ENCODE data around the gene PRR7. TPM values are rescaled to one million over a fixed set of nuclear protein-coding genes. Genes with fewer than 3 reads are reported as not detected.

The PRR7 gene
- total and polyA plus RNA-seq, 2 of the 13 experiments (the other 11 are each of a cell fraction or from before 2014, with no cell fraction given) = 4.8 to 5.0 TPM

DNA sequence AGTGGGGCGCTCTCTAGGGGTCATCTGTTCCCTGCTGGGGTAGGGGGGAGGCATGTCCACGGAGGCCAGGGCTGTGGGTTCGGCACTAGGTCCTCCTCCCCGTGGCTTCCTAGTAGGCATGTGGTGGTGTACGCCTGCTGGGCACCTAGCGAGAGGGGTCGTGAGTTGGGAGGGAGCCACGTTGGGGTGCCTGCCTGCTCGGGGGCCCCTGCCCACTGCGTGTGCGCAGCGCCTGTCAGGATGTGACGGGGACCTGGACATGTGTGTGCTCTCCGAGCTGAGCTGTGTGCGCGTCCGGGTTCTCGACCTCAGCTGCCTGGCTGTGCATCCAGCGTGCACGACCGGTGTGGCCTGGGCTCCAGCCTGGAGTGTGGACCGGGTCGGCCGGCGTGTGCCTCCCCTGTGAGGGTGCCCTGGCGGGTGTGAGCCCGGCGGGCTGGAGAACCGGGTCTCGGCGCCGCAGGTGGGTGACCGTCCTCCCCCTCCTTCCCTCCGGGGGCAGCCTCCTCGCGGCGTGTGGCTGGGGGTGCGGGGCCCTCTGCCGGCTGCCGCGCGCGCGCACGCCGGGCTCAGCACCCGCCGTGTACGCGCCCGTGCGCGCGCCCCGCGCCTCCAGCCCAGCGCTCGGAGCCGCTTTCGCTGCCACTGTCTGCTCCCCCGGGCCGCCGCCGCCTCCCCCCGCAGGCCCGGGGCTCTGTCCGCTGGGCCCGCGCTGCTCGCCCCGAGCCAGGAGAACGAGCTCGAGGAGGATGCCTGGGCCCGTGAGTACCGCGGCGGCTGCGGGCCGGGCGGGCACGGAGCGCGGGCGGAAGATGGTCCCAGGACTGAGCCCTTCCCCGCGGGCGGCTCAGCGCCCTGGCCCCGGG is at the start of gene PRR7 (continued):
- TF ChIP-seq CCDC6 (CRISPR knock-in tag; IDR thresholded peaks at IDR 0.05) (0 out of 2 replicates have a peak, but pooled peaks have one; percentile 33), ZFY (CRISPR knock-in tag; IDR thresholded peaks at IDR 0.05) (peak; percentile 43), STAT5B (CRISPR knock-in tag; IDR thresholded peaks at IDR 0.05) (no peak), MAZ (IDR thresholded peaks at IDR 0.05; ENCODE audit: borderline replicate concordance, low read depth, low read length) (no peak), MAZ (CRISPR knock-in tag; IDR thresholded peaks at IDR 0.05; ENCODE audit: low read depth) (peak; percentile 72; the same call in 1 of the 2 replicates)
- TF ChIP-seq, protein P1, sequence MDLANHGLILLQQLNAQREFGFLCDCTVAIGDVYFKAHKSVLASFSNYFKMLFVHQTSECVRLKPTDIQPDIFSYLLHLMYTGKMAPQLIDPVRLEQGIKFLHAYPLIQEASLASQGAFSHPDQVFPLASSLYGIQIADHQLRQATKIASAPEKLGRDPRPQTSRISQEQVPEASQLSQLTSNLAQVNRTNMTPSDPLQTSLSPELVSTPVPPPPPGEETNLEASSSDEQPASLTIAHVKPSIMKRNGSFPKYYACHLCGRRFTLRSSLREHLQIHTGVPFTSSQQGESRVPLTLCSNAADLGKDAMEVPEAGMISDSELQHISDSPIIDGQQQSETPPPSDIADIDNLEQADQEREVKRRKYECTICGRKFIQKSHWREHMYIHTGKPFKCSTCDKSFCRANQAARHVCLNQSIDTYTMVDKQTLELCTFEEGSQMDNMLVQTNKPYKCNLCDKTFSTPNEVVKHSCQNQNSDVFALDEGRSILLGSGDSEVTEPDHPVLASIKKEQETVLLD (CRISPR knock-in tag; IDR thresholded peaks at IDR 0.05; ENCODE audit: low read depth) = peak; percentile 13; the same call in 1 of the 2 replicates

DNA sequence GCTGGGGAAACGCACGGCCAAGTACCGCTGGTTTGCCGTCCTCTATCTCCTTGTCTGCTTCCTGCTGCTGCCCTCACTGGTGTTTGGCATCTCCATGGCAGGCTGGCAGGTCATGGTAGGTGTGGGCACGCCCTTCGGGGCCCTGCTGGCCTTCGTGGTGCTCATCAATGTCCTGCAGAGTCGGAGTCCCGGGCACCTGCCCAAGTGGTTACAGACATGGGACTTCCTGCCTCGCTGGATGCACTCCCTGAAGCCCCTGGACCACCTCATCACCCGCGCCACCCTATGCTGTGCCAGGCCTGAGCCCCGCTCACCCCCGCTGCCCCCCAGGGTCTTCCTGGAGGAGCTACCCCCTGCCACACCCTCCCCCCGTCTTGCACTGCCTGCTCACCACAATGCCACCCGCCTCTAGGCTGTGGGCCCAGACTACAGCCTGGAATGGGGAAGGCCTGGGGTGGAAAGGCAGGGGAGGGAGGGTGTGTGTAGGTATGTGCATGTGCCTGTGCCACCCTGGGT is 48.7 kb upstream of the PRR7 start:
- TF ChIP-seq ZNF546 (CRISPR knock-in tag; conservative IDR thresholded peaks at IDR 0.05) (no peak), ZNF747 (CRISPR knock-in tag; IDR thresholded peaks at IDR 0.05; ENCODE audit: borderline replicate concordance) (no peak), RBFOX2 (IDR thresholded peaks at IDR 0.05; ENCODE audit: low read depth, low read length) (no peak), RAD51 (IDR thresholded peaks at IDR 0.05; ENCODE audit: borderline replicate concordance) (no peak), SP1 (IDR thresholded peaks at IDR 0.05) (no peak), SP1 (CRISPR knock-in tag; IDR thresholded peaks at IDR 0.05) (no peak), NFATC3 (CRISPR knock-in tag; IDR thresholded peaks at IDR 0.05) (no peak), ARID3A (IDR thresholded peaks at IDR 0.05; ENCODE audit: low read depth, low read length) (no peak)
- TF ChIP-seq, protein P2, sequence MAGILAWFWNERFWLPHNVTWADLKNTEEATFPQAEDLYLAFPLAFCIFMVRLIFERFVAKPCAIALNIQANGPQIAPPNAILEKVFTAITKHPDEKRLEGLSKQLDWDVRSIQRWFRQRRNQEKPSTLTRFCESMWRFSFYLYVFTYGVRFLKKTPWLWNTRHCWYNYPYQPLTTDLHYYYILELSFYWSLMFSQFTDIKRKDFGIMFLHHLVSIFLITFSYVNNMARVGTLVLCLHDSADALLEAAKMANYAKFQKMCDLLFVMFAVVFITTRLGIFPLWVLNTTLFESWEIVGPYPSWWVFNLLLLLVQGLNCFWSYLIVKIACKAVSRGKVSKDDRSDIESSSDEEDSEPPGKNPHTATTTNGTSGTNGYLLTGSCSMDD (CRISPR knock-in tag; IDR thresholded peaks at IDR 0.05) = no peak
- Histone ChIP-seq H3K79me2 (ENCODE audit: insufficient read depth, low read length) (no peaks in the 10 kb centered on the region), H3K4me1 (ENCODE audit: insufficient read depth, low read length) (no peaks in the 10 kb centered on the region), H3K4me3 (replicated peaks in 1 of 3; ENCODE audit: insufficient read depth in 1 of 3, low read depth in 2 of 3, low read length in 3 of 3) (no peak overlapping the region), H3K4me2 (ENCODE audit: low read depth, low read length) (no peak overlapping the region), H2AFZ (ENCODE audit: low read length) (no peak overlapping the region), H3K27ac (ENCODE audit: extremely low read length, insufficient read depth, low read length) (no peak overlapping the region), H3K27me3 (ENCODE audit: control insufficient read depth in 1 of 2, insufficient read depth in 2 of 2, low read length in 2 of 2) (peaks cover 2 to 40% of the 10 kb centered on the region in 2 experiments; a peak in 3 of 5 replicates), H3K9ac (ENCODE audit: insufficient read depth, low read depth, low read length) (no peak overlapping the region), H3K9me3 (ENCODE audit: low read length) (no peaks in the 10 kb centered on the region), H3K36me3 (replicated peaks in 1 of 2; ENCODE audit: control insufficient read depth in 1 of 2, insufficient read depth in 2 of 2, low read length in 2 of 2) (no peaks in the 10 kb centered on the region), H4K20me1 (ENCODE audit: insufficient read depth, low read length) (no peaks in the 10 kb centered on the region)
- no peak for ATAC-seq
- in situ Hi-C loops (cut with HindIII; ENCODE audit: extremely low pct_ligation_motif_present, low pct_unique_long_range_greater_than_20kb) (no loop called here), intact Hi-C loops (cut with micrococcal nuclease; ENCODE audit: unreplicated experiment) (no loop called here)
- BruUV-seq (replicated peaks) = no TSS peak
- FAIRE-seq = no peak
- POLR2A ChIA-PET = no interaction called here
- CTCF ChIA-PET (ENCODE audit: low intra/inter-chr PET ratio, low total read pairs) = no interaction called here
- no peak for DNase-seq (ENCODE audit: low spot score)
- WGBS (ENCODE audit: low lambda C conversion rate) = 25% methylated on average over 13 of the region's 16 CpGs

All from HepG2 (cell line).